IPS-15b (cell line): ENCODE results near the gene MVP.

Experiments used
- H3K27me3 ChIP-seq: one replicate; pipeline ENCODE4 v1.6.1; 2013; ENCODE audit warnings: low read length; ENCODE audit not compliant: control insufficient read depth, insufficient read depth
- H3K36me3 ChIP-seq: one replicate; pipeline ENCODE4 v1.6.1; 2013; ENCODE audit warnings: low read length; ENCODE audit not compliant: control insufficient read depth, insufficient read depth
- H3K4me1 ChIP-seq: one replicate; pipeline ENCODE4 v1.6.1; 2013; ENCODE audit warnings: mild to moderate bottlenecking, low read length; ENCODE audit not compliant: control insufficient read depth, insufficient read depth
- H3K4me3 ChIP-seq: one replicate; pipeline ENCODE4 v1.5.1; 2013; ENCODE audit warnings: low read depth, low read length
- H3K9ac ChIP-seq: one replicate; pipeline ENCODE4 v1.6.1; 2013; ENCODE audit warnings: low read depth, mild to moderate bottlenecking, low read length
- H3K9me3 ChIP-seq: one replicate; pipeline ENCODE4 v1.6.1; 2013; ENCODE audit warnings: mild to moderate bottlenecking, low read length; ENCODE audit not compliant: control insufficient read depth, insufficient read depth

The MVP gene

DNA sequence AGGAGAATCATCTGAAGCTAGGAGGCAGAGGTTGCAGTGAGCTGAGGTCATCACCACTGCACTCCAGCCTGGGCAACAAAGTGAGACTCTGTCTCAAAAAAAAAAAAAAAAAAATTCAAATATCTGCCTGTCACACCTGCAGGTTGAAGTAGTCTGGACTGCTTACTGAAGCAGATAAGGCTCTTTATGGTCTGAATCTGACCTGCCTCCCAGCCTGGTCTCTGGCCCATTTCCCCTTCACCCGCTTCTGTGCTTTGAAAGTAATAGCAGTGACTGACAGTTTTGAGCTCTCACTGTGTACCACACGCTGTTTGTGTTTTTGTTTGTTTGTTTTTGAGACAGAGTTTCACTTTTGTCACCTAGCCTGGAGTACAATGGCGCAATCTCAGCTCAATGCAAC is 73.3 kb downstream of the MVP start:
- H3K9ac ChIP-seq: no peak overlapping the region
- H3K4me1 ChIP-seq: no peaks in the 10 kb centered on the region
- H3K4me3 ChIP-seq: no peak overlapping the region
- H3K9me3 ChIP-seq: no peaks in the 10 kb centered on the region
- H3K36me3 ChIP-seq: peaks cover 11% of the 10 kb centered on the region
- H3K27me3 ChIP-seq: no peaks in the 10 kb centered on the region

DNA sequence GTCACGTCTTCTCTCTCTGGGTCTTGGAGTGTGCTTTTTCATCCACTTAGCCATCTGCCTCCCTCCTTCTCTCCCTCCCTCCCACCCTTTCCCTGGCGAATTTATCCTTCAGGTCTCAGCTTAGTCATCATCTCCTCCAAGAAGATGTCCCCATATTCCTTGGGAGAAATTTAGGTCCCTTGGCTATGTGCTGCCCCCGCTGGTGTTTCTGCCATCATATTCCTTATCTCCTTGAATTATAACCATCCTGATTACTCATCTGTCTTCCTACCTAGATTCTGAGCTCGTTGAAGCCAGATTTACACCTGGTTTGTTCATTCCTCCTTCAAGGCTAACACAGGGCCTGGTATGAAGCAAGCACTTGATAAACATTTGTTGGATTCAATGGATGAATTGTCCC is 74.1 kb downstream of the MVP start:
- Histone ChIP-seq H3K36me3 (peaks cover 11% of the 10 kb centered on the region), H3K9ac (no peak overlapping the region), H3K9me3 (no peaks in the 10 kb centered on the region), H3K4me1 (no peaks in the 10 kb centered on the region), H3K27me3 (no peaks in the 10 kb centered on the region), H3K4me3 (no peak overlapping the region)

DNA sequence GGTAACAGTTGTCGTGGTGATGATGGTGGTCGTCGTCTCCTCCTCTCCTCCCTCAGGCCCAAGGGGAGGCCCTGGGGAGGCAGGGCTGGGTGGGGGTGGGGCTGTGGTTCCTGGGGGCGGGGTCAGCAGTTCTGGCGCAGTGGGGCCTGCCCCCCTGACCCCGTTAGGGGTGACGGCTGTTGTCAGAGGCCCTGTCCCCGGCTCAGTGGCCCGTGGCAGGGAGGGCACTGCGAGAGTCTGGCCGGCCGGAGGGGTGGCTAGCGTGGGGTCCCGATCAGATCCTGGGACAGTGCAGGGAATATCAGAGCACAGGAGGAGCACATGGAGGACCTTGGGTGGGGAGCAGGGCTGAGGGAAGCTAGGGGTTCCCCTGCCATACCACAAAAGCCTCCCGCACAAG is 76.6 kb downstream of the MVP start:
- Histone ChIP-seq H3K9ac (no peak overlapping the region), H3K4me3 (no peak overlapping the region), H3K36me3 (peaks cover 11% of the 10 kb centered on the region), H3K9me3 (no peaks in the 10 kb centered on the region), H3K4me1 (no peaks in the 10 kb centered on the region), H3K27me3 (no peaks in the 10 kb centered on the region)

DNA sequence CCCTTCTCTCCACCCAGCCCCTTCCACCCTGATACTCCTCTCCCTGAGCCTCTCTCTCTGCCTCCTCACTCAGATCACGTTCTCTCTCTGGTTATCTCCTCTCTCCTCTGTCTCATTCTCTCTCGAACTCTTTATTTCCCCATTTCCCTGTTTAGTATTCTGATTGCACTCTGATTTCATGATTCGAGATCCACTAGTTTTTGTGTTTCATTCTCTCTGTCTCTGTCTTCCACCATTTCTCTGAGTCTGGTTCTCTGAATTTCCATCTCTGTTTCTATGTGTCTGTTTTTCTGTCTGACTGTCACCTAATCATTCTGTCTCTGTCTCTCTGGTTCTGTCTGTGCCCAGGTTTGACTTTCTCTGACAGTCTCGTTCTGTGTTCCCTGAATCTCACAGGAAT is 77.1 kb downstream of the MVP start:
- H3K9ac ChIP-seq: no peak overlapping the region
- no peaks in the 10 kb centered on the region for H3K27me3 ChIP-seq
- H3K4me1 ChIP-seq: no peaks in the 10 kb centered on the region
- H3K36me3 ChIP-seq: peaks cover 11% of the 10 kb centered on the region
- H3K4me3 ChIP-seq: no peak overlapping the region
- H3K9me3 ChIP-seq: no peaks in the 10 kb centered on the region
